AG20443 (cell line): ENCODE data around the gene CELSR2.
A peak's percentile ranks its signal among the peaks of the same experiment; 100 is the strongest.
"Not testable (repeated sequence)": the region's sequence is repeated elsewhere in the genome, so short reads cannot be mapped to it uniquely, and the experiment has no call there.

Experiments used
- DNase-seq: peaks from one replicate; pipeline ENCODE4 v3.0.0; 2012; ENCODE audit warnings: low spot score, mixed read lengths

The CELSR2 gene

GRCh38 chr1:109281680-109282496 lies 32.5 kb downstream of the CELSR2 start:
- DNase-seq = no peak

DNA sequence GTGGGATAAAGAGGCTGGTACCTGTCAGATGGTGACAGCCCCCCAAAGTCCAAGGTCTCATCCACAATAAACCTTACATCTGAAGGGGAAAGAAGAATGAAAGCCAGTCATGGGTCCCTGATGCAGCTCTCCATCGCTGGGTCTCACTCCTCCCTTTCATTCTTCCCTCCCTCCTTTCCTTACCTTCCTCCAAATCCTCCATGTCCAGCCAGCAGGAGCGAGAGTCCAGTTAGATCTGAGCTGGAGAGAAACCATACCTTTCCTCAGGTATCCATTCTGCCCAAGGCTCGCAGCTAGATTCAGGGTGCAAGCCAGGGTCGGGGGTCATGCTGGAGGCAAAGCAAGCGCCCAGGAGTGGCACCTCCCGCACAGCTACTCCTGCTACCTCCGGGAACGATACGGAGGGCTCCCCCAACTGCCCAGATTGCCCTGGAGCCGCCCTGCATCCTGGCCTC lies 33.2 kb downstream of the CELSR2 start:
- no peak for DNase-seq

DNA sequence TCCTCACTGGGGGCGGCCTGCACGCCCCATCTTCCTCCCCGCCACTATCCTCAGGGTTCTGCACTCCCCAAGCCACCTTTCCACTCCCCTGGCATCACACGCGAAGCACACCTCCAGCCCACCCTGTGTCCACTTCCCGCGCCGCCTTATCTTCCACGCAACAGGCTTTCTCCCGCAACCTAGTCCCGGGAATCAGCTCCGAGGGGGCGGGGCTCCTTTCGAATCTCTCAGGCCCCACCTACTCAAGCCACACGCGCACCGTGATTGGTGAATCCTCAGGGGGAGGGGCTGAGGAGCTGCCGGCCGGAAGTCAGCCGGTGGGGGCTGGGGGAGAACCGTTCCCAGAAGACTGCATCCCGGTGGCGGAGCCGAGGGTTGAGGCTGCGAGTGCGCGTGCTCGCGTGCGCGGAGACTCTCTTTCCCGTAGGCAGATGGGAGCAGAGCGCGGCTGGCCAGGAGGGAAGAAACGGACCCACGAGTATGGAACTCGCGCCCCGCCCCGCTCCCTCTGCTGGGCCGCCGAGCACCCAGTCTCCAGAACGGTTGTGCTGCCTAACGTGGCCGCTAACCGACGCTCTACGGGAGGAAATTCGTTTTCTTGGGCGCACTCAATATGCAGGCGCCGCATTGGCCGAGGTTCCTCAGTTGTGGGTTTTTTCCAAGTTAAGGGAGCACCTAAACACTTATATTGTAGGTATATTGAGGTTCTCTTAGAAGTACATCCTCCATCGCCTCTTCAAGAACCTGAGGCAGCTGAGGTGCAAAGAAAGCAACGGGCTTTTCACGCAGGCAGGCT lies 33.8 kb downstream of the CELSR2 start, which contains the start of gene PSRC1:
TSS of gene PSRC1 (minus strand) at position 194 of the 796 bp plus-strand sequence.
- DNase-seq = peak; percentile 99

DNA sequence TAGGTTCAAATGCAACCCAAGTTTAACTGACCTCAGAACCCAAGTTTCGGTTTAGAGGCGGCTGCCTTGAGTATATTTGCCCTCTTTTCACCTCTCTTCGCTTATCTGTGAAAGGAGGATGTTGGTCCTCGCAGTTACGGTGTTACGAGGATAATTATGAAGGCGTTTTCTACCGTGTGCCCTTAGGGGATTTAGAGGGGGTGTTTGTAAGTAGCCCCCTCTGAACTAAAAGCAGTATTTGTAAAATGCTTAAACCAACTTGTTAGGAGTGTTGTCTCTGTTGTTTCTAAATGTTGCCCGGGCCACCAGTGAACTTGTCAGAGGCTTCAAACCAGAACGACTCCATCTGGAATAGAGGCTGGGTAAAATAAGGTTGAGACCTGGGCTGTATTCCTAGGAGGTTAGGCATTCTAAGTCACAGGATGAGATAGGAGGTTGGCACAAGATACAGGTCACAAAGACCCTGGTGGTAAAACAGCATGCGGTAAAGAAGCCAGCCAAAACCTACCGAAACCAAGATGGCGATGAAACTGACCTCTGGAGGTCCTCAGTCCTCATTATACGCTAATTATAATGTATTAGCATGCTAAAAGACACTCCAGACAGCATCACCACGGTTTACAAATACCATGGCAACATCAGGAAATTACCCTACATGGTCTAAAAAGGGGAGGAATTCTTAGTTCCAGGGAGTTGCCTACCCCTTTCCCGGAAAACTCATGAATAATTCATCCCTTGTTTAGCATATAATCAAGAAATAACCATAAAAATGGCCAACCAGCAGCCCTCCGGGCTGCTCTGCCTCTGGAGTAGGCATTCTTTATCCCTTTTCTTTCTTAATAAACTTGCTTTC lies 34.6 kb downstream of the CELSR2 start:
- no peak for DNase-seq

- not testable (repeated sequence) for DNase-seq
Measured at GRCh38 chr1:109286762-109287161, 37.4 kb downstream of the CELSR2 start.

DNA sequence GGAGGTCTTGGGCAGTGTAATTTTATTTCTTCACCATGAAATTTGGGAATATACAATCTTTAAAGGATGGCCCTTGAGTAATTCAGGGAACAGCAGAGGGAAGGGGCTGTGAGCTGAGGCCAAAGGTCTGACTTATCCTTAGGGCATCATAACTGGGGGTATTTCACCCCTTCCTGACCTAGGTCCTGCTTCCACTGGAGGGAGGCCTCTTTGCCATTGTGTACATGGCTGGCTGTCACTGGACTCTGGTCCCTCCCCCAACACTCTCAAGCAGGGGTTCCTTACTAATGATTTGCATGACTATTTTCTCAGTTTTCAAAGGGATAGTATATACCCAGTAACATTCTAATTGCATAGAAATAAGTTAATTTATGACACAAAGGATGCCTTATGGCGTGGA lies 40.8 kb downstream of the CELSR2 start:
- DNase-seq = no peak

GRCh38 chr1:109290998-109291397 lies 41.7 kb downstream of the CELSR2 start:
- no peak for DNase-seq

- DNase-seq = no peak
Measured at GRCh38 chr1:109292364-109292763, 43.0 kb downstream of the CELSR2 start.

DNA sequence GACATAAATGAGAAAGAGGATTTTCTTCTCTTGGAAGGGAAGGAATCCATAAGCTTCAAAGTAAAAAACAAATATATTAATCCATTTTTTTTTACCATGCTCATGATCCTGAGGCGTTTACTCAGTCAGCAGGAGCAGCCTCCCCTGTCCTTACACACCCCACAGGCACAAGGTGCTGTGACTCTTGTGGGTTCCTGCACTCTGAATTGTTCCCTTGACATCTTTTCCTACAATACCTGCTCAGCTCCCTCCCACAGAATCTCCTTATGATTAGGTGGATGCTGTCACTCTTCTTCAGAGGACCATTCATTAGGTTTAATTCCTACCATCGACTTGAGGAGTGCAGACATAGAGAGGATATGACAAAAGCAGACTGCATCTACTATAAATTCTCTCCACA lies 43.7 kb downstream of the CELSR2 start:
- DNase-seq = no peak

DNA sequence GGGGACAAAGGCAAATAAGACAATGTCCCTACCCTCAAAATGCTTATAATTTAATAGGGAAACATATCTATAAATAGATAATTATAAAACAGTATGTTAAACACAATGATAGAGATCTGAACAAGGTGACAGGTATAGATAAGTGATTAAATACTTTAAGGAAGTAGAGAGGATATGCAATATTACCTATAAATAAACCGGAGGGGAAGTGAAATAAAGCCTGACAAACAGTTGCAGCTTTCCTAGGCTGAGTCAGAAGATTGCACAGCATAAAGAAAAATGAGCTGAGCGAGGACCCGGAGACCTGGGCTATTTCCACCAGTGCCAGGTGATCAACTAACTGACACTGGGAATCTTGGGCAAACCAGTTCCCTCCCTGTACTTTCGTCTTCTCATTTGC lies 45.1 kb downstream of the CELSR2 start:
- DNase-seq = no peak

DNA sequence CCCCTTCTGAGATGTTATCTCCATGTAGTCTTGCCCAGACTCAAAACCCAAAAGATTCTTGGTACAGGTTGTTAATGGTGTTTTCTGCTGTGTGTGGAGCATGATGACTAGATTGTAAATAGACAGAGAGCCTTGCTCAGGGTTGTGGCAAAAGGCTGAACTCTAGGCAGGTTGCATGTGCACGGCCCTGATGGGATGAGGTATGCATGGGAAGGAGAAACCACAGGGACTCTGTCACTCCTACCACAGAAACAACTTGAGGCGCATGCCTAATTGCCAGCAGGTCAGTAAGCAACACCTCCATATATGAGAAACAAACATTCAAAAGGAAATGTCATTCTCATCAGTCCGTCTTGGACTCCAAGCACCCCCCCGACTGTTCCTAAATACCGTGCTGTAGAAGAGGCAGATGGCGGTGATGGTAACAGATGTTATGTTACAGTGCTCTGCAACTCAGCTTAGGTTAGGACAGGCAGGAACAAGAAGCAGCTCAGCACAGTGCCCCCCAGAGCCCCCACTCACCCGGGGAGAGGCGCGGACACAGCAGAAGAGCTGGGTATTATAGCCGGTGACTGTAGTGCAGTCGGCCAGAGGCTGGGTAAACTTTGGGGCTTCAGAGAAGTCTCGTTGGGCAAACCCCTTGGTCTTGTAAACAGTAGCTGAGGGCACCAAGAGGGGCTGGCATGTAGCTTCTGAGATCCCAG lies 46.5 kb downstream of the CELSR2 start:
- no peak for DNase-seq

GRCh38 chr1:109296782-109297181 lies 47.4 kb downstream of the CELSR2 start:
- no peak for DNase-seq

DNA sequence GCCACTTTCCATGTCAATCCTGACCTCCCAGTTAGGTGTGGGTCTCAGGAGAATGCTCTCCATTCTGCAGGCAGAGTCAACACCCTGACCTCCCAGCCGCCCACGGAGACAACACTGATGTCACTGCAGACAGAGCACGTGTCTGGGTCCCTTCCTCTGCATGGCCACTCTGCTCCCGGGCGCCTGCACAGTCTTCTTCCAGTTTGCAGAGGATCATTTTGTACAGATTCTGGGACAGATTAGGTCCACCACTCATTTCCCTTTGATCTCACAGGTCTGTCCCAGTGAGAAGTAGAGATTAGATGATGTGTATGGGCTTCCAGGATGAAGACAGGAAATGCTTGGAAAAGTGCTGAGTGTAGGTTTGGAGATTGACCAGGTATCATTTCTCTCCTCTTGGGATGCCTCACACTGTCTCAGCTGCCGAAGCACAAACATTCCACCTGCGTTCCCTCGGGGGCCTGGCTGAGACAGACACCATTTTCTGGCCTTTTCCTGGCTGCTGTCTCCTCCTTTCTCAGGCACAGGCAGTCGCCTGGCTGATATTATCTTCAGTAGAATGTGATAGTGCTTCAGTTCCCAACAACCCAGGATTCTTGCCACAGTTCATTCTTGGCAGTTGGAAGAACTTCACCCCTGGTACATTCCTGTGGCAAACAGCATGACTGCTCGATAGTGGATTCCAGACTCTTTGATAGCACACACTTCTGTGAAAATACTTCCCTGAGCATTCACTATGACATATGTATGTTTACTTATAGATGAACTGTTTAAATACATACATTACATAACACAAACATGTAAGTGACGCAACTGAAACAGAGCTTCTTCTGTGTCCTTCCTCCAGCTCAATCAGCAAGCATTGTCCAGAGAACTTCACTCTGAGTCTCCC lies 49.6 kb downstream of the CELSR2 start:
- DNase-seq = peak; percentile 85

GRCh38 chr1:109299558-109300343 lies 50.4 kb downstream of the CELSR2 start:
- no peak for DNase-seq

- DNase-seq = no peak
Measured at GRCh38 chr1:109300650-109301151, 51.4 kb downstream of the CELSR2 start.

- DNase-seq = no peak
Measured at GRCh38 chr1:109301874-109302273, 52.5 kb downstream of the CELSR2 start.

DNA sequence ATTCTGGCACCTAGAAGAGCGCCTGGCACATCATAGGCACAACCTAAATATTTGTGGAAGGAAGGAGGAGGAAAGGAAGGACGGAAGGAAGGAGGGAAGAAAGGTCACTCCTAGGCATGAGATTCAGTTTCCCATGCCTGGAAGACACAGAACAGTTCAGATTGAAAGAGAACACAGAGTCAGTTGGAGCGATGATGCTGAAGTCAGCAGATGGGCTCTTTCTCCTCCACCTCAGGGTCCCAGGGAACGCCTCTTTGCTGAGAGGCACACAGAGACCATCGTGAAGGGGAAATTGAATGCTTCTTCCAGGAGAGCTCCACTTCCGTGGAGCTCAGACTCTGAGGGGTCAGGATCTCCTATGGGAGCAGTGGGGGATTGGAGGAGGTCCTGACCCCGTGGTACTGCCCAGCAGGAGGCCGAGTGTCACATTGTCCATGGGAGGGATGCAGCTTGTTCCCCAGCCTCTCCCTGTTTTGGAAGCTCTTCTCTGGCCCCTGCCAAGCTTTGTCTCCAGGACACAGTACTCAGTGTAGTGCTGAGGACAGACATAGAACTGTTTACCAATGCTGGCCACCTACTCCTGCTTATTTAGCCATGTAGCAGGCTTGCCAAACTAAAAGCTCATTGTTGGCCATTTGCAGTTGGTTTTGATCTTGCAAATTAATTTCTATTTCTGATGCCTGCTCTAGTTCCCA lies 55.0 kb downstream of the CELSR2 start:
- no peak for DNase-seq

DNA sequence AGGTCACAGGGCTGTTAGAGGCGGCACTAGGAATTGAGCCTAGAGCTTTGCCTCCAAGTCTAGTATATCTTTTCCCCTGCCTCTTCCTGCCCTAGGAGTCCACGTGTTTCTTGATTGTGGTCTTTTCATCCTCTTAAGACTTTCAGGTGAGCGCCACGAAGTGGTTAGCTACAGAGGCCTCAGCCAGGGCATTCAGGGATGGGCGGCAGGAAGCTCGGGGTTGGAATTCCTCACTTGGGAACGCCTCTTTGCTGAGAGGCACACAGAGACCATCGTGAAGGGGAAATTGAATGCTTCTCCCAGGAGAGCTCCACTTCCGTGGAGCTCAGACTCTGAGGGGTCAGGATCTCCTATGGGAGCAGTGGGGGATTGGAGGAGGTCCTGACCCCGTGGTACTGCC lies 56.7 kb downstream of the CELSR2 start:
- not testable (repeated sequence) for DNase-seq

- DNase-seq = no peak
Measured at GRCh38 chr1:109306832-109307273, 57.5 kb downstream of the CELSR2 start, which contains the start of gene MYBPHL. MYBPHL (minus strand) TSS chr1:109307011; CDS start chr1:109306991, 20 bp downstream.
